Measurements from ENCODE around the gene STAG2.
"Not testable (repeated sequence)": the region's sequence is repeated elsewhere in the genome, so short reads cannot be mapped to it uniquely, and the experiment has no call there.

STAG2 gene

GRCh38 chrX:124084417-124084816, 122.9 kb downstream of the STAG2 start:
- not testable (repeated sequence) for DNase-seq

GRCh38 chrX:124085063-124085462, 123.6 kb downstream of the STAG2 start:
- DNase-seq: no peak

GRCh38 chrX:124086411-124086810, 124.9 kb downstream of the STAG2 start:
- DNase-seq: no peak

GRCh38 chrX:124087000-124087746, 125.7 kb downstream of the STAG2 start:
- DNase-seq: no peak

GRCh38 chrX:124093222-124093621, 131.7 kb downstream of the STAG2 start:
- no peak for DNase-seq

- DNase-seq: no peak
Observed at GRCh38 chrX:124097116-124097515, 135.6 kb downstream of the STAG2 start.

GRCh38 chrX:124098089-124098488, 136.6 kb downstream of the STAG2 start:
- peak; percentile 16 to 49 for DNase-seq

- no peak for DNase-seq
Observed at GRCh38 chrX:124103966-124104365, 142.5 kb downstream of the STAG2 start.

- not testable (repeated sequence) for DNase-seq
Observed at GRCh38 chrX:124104512-124104911, 143.0 kb downstream of the STAG2 start.

- no peak for DNase-seq
Observed at GRCh38 chrX:124113621-124114600, 152.4 kb downstream of the STAG2 start.

GRCh38 chrX:124117325-124117724, 155.8 kb downstream of the STAG2 start:
- DNase-seq: no peak

GRCh38 chrX:124125471-124125870, 164.0 kb downstream of the STAG2 start:
- no peak for DNase-seq

- no peak for DNase-seq
Observed at GRCh38 chrX:124127496-124127895, 166.0 kb downstream of the STAG2 start.

- DNase-seq: not testable (repeated sequence)
Observed at GRCh38 chrX:124132437-124132836, 170.9 kb downstream of the STAG2 start.

GRCh38 chrX:124145749-124146148, 184.2 kb downstream of the STAG2 start:
- no peak for DNase-seq

- DNase-seq: no peak
Observed at GRCh38 chrX:124151195-124151594, 189.7 kb downstream of the STAG2 start.
